Smooth muscle cell of the coronary artery (primary cell): Measurements from ENCODE around the gene TRIM9. TPM values are rescaled to one million over a fixed set of nuclear protein-coding genes. Genes with fewer than 3 reads are reported as not detected.

ENCODE experiments used
- total RNA-seq: library from RNA; depleted of rRNA; stranded (reverse); fragments of >200 nt; gene quantifications from 2 replicates; pipeline ENCODE4 v1.2.3, GENCODE V29; 2014; ENCODE audit warnings: low replicate concordance

TRIM9 gene
- total RNA-seq = 0.08 and 0.59 TPM in 2 replicates

DNA sequence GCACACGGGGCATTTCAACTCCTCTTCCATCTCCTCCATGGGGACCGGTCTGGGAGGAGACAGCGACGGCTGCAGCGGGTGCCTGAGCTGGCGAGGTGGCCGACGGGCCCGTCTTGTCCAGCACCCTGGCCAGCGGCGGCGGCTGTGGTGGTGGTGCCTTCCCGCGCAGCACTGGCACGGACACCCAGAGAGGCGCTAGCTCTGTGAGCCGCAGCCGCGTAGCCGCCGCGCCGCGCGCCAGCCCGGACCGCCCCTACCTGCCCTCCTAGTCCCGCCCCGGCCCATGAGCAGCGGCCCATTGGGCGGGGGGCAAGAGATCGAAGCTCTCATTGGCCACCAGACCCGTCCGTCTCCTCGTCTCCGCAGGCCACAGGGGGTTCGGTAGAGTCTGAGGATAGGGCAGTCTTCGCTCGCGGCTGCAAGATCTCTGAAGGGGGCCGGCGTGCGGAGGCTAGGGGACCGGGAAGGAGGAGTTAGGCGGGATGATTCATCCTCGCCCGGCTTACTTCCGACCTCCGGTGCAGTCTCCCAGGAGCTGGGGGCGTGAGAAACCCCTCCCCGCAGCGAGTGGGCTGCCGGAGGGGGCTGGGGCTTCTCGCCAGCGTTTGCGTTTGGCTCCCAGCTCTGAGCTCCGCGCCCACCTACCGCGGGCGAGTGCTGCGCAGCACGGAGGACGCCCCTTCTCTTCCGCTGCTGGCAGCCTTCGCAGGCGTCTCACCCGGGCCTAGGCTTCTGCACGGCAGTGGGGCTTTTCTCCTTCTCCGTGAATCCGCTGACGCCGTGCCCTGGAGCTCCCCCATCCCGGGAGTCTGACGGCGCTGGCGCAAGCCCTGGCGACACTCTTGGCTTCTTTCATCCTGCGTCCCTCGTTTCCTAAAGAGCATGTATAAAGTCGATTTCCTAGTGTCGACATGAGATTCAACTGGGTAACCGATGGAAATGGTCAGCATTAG, at the start of gene TRIM9:
TRIM9 (minus strand) TSS at position 205 of the 953 bp plus-strand sequence; CDS start at position 39, 166 bp downstream.

DNA sequence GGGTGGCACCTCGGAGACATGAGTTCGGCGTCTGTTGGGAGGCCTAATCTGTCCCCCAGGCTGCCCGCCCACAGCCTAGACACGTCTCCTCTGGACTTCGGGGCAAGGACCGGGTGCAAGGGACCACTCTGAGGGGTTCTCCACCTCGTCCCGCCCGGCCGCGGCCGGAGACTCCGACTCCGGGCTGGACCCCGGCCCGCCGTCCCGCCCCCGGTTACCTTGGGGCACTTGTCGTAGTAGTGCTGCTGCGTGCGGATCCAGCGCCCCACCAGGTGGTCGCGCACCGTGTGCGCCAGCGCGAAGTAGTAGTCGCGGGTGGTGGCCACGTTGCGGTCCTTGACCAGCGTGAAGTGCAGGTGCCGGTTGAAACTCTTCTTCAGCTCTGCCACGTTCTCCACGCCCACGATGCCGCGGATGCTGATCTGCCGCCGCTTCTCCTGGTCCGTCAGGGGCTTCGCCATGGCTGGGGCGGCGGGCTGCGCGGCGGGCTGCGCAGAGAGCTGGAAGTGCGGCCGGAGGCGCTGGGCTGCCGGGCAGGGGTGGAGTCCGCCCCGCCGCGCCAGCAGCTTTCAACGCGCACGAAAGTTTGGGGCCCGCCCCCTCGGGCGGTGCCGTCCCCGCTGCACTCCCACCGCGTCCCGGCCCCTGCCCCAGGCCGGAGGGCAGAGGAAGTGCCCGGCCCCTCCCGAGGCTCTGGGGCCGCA, 150.8 kb downstream of the TRIM9 start, which contains the start of gene PYGL:
PYGL (minus strand) TSS at position 541 of the 704 bp plus-strand sequence; CDS start at position 461, 80 bp downstream.

Other genes with a start within 250 kb of the TRIM9 start
- not detected in 2 replicates for gene ABHD12B, start 223.1 kb downstream of the TRIM9 start, total RNA-seq
- gene PYGL, start 150.6 kb downstream of the TRIM9 start, total RNA-seq = 66.4 and 98.6 TPM in 2 replicates
- gene TMX1, start 145.1 kb upstream of the TRIM9 start, total RNA-seq = 26.9 and 29.8 TPM in 2 replicates